ENCODE results near the gene FAM153A. TPM values are rescaled to one million over a fixed set of nuclear protein-coding genes. Genes with fewer than 3 reads are reported as not detected.
"Not testable (repeated sequence)": the region's sequence is repeated elsewhere in the genome, so short reads cannot be mapped to it uniquely, and the experiment has no call there.

The FAM153A gene
- not detected for polyA plus RNA-seq (2013, experiment 1 of 2)
- polyA plus RNA-seq (2013, experiment 2 of 2) = not detected

DNA sequence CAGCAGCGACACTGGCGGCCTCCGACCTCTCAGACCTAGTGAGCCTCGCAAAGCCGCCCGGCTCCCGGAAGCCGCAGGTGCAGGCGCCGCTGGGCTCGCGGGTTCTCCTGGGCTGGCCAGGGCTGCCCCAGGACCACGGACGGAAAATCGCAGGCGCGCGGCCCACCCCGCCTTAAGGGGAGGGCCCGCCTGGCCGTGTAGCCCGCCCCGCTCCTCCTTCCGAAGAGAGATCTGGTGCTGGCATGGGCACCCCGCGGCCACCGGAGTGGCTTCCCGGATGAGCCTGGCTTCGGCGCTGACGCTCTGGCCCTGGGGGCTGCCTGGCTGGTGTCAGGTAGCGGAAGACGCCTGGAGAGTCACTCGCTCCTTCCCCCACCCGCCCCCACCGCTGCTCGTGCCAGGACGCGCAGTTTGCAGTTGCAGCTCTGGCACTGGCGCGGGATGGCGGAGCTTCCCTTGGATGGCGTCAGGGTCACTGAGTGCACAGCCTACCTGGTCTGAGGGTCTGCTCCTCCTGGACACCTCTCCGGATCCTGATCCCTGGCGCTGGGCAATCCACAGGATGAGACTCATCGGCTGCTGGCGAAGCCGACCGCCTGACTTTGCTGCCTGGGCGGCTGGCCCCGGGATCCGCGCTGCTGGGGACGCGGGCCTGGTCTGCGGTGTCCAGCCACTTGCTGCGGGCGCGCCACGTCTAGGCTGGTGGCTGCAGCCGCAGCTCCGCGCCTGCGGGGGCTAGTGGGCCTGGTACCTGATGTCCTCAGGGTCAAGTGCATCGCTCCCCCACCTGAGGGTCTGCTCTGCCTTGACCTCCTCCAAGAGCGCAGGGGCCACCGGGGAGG, at the start of gene FAM153A:
Gene FAM153A (minus strand): TSS at position 108 of the 842 bp plus-strand sequence.
- H3K9ac ChIP-seq (ENCODE audit: low read length); H2AK5ac ChIP-seq (ENCODE audit: low read length); H4K8ac ChIP-seq (ENCODE audit: low read depth, low read length); H3K27me3 ChIP-seq (ENCODE audit: insufficient read depth, low read length, poor library complexity); DNase-seq; H3K27ac ChIP-seq (ENCODE audit: low read depth, low read length); H2BK15ac ChIP-seq (replicated peaks; ENCODE audit: low read depth); H3K4me1 ChIP-seq (ENCODE audit: control insufficient read depth, low read depth, low read length); H3K79me2 ChIP-seq (ENCODE audit: control insufficient read depth, insufficient read depth, low read length); H3K4me2 ChIP-seq (ENCODE audit: low read length); H3K56ac ChIP-seq (ENCODE audit: low read length); H3K36me3 ChIP-seq (ENCODE audit: control insufficient read depth, insufficient read depth, low read length); H2BK120ac ChIP-seq (ENCODE audit: low read depth, low read length); H3K79me1 ChIP-seq (ENCODE audit: low read length); H3K18ac ChIP-seq (ENCODE audit: low read length); H3K4me3 ChIP-seq (ENCODE audit: low read length); H4K5ac ChIP-seq (ENCODE audit: low read length); H3K4ac ChIP-seq (ENCODE audit: low read depth, low read length); H3K23ac ChIP-seq (ENCODE audit: low read length); H2BK5ac ChIP-seq (ENCODE audit: low read length): not testable (repeated sequence)
- WGBS (ENCODE audit: extremely low coverage, insufficient coverage, low lambda C conversion rate) = no CpG with 5 or more reads among the region's 67 CpGs

DNA sequence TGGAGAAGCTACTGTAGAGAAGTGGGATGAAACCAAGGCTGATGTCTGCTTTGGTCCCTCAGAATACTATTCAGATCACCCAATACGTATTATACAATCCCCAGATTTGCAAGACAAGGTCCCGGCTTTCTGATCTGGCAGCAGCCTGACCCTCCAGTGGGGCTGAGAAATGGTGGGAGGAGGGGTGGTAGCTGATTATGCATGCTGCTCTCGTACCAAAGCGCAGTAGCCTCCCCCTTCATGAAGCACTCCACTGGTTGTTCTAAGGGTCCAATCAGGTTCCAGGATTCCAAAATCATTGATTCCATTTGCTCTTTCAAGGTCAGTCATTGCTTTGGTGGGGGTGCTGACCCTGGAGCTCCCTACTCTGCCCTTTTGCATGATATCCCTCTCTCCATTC, 49.6 kb upstream of the FAM153A start:
- not testable (repeated sequence) for H3K4me2 ChIP-seq (ENCODE audit: low read length); H2AK5ac ChIP-seq (ENCODE audit: low read length); H3K4me1 ChIP-seq (ENCODE audit: control insufficient read depth, low read depth, low read length); H2BK15ac ChIP-seq (replicated peaks; ENCODE audit: low read depth); DNase-seq; H3K18ac ChIP-seq (ENCODE audit: low read length); H4K5ac ChIP-seq (ENCODE audit: low read length); H4K8ac ChIP-seq (ENCODE audit: low read depth, low read length); H3K27me3 ChIP-seq (ENCODE audit: insufficient read depth, low read length, poor library complexity); H3K79me2 ChIP-seq (ENCODE audit: control insufficient read depth, insufficient read depth, low read length); H3K56ac ChIP-seq (ENCODE audit: low read length); H2BK5ac ChIP-seq (ENCODE audit: low read length); H3K27ac ChIP-seq (ENCODE audit: low read depth, low read length); H3K9ac ChIP-seq (ENCODE audit: low read length); H3K4me3 ChIP-seq (ENCODE audit: low read length); H2BK120ac ChIP-seq (ENCODE audit: low read depth, low read length); H3K79me1 ChIP-seq (ENCODE audit: low read length); H3K4ac ChIP-seq (ENCODE audit: low read depth, low read length); H3K23ac ChIP-seq (ENCODE audit: low read length); H3K36me3 ChIP-seq (ENCODE audit: control insufficient read depth, insufficient read depth, low read length)
- no CpG with 5 or more reads among the region's 4 CpGs for WGBS (ENCODE audit: extremely low coverage, insufficient coverage, low lambda C conversion rate)

DNA sequence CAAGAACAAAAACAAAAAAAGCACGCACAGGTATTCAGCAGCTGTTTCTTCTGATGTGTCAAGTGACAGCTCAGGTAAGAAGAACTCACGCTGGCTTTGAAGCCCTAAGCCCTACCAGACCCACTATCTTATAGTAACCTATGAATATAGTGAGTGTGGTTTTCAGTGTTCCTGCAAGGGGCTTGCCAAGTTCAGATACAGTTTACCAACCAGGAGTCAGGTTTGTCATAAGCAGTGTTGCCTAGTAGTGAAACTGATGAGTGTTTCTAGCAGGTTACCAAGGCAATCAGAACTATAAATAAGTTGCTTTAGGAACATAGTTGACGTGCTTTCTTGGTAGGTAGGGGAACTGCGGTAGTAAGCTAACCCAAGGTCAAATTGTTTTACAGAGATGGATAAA, 43.4 kb upstream of the FAM153A start:
- H2BK5ac ChIP-seq (ENCODE audit: low read length); H4K5ac ChIP-seq (ENCODE audit: low read length); H3K9ac ChIP-seq (ENCODE audit: low read length); H3K4me2 ChIP-seq (ENCODE audit: low read length); H3K23ac ChIP-seq (ENCODE audit: low read length); H3K4me3 ChIP-seq (ENCODE audit: low read length); H3K27me3 ChIP-seq (ENCODE audit: insufficient read depth, low read length, poor library complexity); H3K79me1 ChIP-seq (ENCODE audit: low read length); H3K18ac ChIP-seq (ENCODE audit: low read length); H3K56ac ChIP-seq (ENCODE audit: low read length); H2BK15ac ChIP-seq (replicated peaks; ENCODE audit: low read depth); H3K4ac ChIP-seq (ENCODE audit: low read depth, low read length); H2BK120ac ChIP-seq (ENCODE audit: low read depth, low read length); H4K8ac ChIP-seq (ENCODE audit: low read depth, low read length); H2AK5ac ChIP-seq (ENCODE audit: low read length); DNase-seq; H3K27ac ChIP-seq (ENCODE audit: low read depth, low read length); H3K4me1 ChIP-seq (ENCODE audit: control insufficient read depth, low read depth, low read length); H3K36me3 ChIP-seq (ENCODE audit: control insufficient read depth, insufficient read depth, low read length); H3K79me2 ChIP-seq (ENCODE audit: control insufficient read depth, insufficient read depth, low read length): not testable (repeated sequence)
- WGBS (ENCODE audit: extremely low coverage, insufficient coverage, low lambda C conversion rate) = no CpG with 5 or more reads among the region's 4 CpGs

DNA sequence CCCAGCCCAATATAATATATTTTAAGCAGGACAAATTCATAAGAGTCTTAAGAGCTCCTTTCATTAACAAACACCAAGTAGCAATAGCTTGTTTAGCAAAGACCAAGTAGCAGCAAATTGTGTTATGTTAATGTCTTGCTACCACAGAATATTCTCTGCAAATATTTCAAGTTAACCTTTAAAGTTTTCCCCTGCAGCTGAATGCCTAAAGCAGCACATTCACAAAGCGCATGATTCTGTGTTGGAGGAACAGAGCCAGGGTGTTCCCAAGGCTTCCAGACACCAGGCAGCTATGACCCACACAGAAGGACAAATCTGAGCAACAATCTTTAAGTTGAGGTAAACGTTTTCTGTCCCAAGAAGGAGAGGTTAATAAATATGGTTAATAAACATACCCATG, 42.1 kb upstream of the FAM153A start:
- not testable (repeated sequence) for H3K56ac ChIP-seq (ENCODE audit: low read length); H3K18ac ChIP-seq (ENCODE audit: low read length); DNase-seq; H3K36me3 ChIP-seq (ENCODE audit: control insufficient read depth, insufficient read depth, low read length); H3K4ac ChIP-seq (ENCODE audit: low read depth, low read length); H4K5ac ChIP-seq (ENCODE audit: low read length); H3K27ac ChIP-seq (ENCODE audit: low read depth, low read length); H2BK120ac ChIP-seq (ENCODE audit: low read depth, low read length); H3K9ac ChIP-seq (ENCODE audit: low read length); H3K4me3 ChIP-seq (ENCODE audit: low read length); H3K79me2 ChIP-seq (ENCODE audit: control insufficient read depth, insufficient read depth, low read length); H2BK5ac ChIP-seq (ENCODE audit: low read length); H3K23ac ChIP-seq (ENCODE audit: low read length); H3K27me3 ChIP-seq (ENCODE audit: insufficient read depth, low read length, poor library complexity); H4K8ac ChIP-seq (ENCODE audit: low read depth, low read length); H3K4me1 ChIP-seq (ENCODE audit: control insufficient read depth, low read depth, low read length); H2AK5ac ChIP-seq (ENCODE audit: low read length); H3K79me1 ChIP-seq (ENCODE audit: low read length); H2BK15ac ChIP-seq (replicated peaks; ENCODE audit: low read depth); H3K4me2 ChIP-seq (ENCODE audit: low read length)
- WGBS (ENCODE audit: extremely low coverage, insufficient coverage, low lambda C conversion rate) = no CpG with 5 or more reads among the region's 2 CpGs

DNA sequence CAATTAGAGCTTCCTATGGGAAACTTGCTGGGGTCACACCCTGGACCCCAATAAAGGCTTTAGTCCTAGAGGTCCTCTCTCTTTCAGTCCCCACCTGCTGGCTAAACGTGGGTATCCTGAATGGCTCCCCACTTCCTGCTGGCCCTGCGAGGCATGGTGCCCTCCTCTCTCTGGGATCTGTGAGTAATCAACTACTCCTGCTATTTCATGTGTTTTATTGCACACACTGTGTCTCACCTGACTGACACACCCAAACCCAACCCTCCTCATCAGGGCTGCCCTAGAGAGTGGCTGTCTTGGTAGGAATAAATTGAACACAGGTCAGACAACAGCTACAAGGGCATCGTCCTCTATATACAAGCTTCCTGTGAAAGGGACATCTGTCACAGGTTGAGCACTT, 39.8 kb upstream of the FAM153A start:
- H3K27ac ChIP-seq (ENCODE audit: low read depth, low read length); H2BK15ac ChIP-seq (replicated peaks; ENCODE audit: low read depth); H3K4ac ChIP-seq (ENCODE audit: low read depth, low read length); H4K8ac ChIP-seq (ENCODE audit: low read depth, low read length); H3K4me1 ChIP-seq (ENCODE audit: control insufficient read depth, low read depth, low read length); H4K5ac ChIP-seq (ENCODE audit: low read length); H3K27me3 ChIP-seq (ENCODE audit: insufficient read depth, low read length, poor library complexity); H3K9ac ChIP-seq (ENCODE audit: low read length); H3K18ac ChIP-seq (ENCODE audit: low read length); H3K4me3 ChIP-seq (ENCODE audit: low read length); H3K36me3 ChIP-seq (ENCODE audit: control insufficient read depth, insufficient read depth, low read length); H3K56ac ChIP-seq (ENCODE audit: low read length); DNase-seq; H3K79me1 ChIP-seq (ENCODE audit: low read length); H2BK120ac ChIP-seq (ENCODE audit: low read depth, low read length); H3K23ac ChIP-seq (ENCODE audit: low read length); H3K79me2 ChIP-seq (ENCODE audit: control insufficient read depth, insufficient read depth, low read length); H3K4me2 ChIP-seq (ENCODE audit: low read length); H2BK5ac ChIP-seq (ENCODE audit: low read length); H2AK5ac ChIP-seq (ENCODE audit: low read length): not testable (repeated sequence)
- no CpG with 5 or more reads among the region's 3 CpGs for WGBS (ENCODE audit: extremely low coverage, insufficient coverage, low lambda C conversion rate)

DNA sequence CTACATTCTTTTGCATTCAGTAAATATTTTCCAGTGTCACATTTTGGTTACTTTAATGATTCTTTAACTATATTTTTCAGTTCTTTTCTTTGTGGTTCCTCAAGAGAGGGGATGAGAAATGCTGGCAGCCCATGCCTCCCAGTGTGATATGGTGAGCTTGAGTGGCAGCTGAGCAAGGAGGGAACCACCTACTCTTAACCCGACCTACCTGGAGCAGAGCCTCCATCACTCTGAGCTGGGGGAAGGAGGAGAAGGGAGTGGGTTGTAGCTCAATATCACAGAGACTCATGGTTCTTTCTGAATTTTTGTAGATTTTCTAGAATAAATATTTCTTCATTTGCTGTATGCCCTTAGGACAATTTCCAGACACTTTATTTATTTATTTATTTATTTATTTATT, 37.0 kb upstream of the FAM153A start:
- H3K36me3 ChIP-seq (ENCODE audit: control insufficient read depth, insufficient read depth, low read length); H3K27me3 ChIP-seq (ENCODE audit: insufficient read depth, low read length, poor library complexity); H3K9ac ChIP-seq (ENCODE audit: low read length); H4K8ac ChIP-seq (ENCODE audit: low read depth, low read length); H3K79me1 ChIP-seq (ENCODE audit: low read length); H3K79me2 ChIP-seq (ENCODE audit: control insufficient read depth, insufficient read depth, low read length); H3K4me2 ChIP-seq (ENCODE audit: low read length); H3K18ac ChIP-seq (ENCODE audit: low read length); H3K27ac ChIP-seq (ENCODE audit: low read depth, low read length); H2BK15ac ChIP-seq (replicated peaks; ENCODE audit: low read depth); DNase-seq; H4K5ac ChIP-seq (ENCODE audit: low read length); H3K56ac ChIP-seq (ENCODE audit: low read length); H3K4me3 ChIP-seq (ENCODE audit: low read length); H3K4me1 ChIP-seq (ENCODE audit: control insufficient read depth, low read depth, low read length); H3K4ac ChIP-seq (ENCODE audit: low read depth, low read length); H2AK5ac ChIP-seq (ENCODE audit: low read length); H2BK120ac ChIP-seq (ENCODE audit: low read depth, low read length); H2BK5ac ChIP-seq (ENCODE audit: low read length); H3K23ac ChIP-seq (ENCODE audit: low read length): not testable (repeated sequence)
- no CpG with 5 or more reads among the region's 1 CpG for WGBS (ENCODE audit: extremely low coverage, insufficient coverage, low lambda C conversion rate)
